Measurements from ENCODE around the gene DYNLRB1.

Gene DYNLRB1

GRCh38 chr20:34579979-34580940, 64.0 kb downstream of the DYNLRB1 start:
- no peak for DNase-seq

GRCh38 chr20:34581341-34582184, 65.3 kb downstream of the DYNLRB1 start:
- no peak for DNase-seq

DNA sequence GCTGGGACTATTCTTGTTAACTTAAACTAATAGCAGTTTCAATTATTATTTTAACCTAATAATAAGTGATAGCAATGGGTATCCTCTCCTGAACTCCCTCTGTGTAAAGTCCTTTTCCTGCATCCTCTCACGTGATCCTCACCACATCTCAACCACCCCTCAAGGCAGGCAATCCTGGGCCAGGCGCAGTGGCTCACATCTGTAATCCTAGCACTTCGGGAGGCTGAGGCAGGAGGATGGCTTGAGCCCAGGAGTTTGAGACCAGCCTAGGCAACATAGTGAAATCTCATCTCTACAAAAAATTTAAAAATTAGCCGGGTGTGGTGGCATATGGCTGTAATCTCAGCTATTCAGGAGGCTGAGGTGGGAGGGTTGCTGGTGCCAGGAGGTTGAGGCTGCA, 66.0 kb downstream of the DYNLRB1 start:
- DNase-seq, result no peak

DNA sequence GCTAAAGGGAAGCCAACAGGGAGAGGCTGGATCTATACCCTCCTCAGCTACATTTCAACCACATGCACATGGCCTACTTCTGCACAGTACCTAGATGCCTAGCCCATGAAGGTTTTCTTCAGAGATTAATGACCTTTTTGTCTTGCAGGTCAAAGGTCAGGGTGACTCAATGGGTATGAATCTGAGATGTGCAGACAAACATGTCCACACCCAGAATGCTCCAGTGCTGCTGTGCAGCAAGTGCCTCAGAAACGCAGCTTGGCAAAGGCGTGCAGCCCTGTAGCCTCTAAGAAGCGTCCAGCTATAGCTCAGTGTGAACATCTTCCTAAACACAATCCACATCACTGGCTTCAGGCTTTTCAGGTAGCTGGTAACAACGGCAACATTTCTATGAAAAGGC, 66.7 kb downstream of the DYNLRB1 start:
- DNase-seq, result no peak

GRCh38 chr20:34583544-34583943, 67.3 kb downstream of the DYNLRB1 start:
- DNase-seq, result no peak

DNA sequence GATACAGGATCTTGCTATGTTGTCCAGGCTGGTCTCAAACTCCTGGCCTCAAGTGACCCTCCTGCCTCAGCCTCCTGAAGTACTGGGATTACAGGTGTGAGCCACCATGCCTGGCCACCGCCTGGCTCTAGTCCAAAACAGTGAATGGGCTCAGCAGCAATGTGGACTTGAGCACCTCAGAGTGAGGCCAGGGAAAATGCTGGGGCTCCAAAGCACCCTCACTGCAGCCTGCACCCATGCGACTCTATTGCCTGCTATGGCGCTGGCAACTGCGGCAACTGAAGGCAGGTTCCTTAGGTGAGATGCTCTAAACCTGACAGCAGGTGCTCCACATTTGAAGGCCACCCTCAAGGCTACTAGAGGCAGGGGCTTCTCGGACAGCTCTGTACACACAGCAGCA, 68.8 kb downstream of the DYNLRB1 start:
- DNase-seq, result no peak

- DNase-seq, result no peak
Measured at GRCh38 chr20:34586488-34587163, 70.4 kb downstream of the DYNLRB1 start.

All from activated CD4-positive, alpha-beta T cell treated with anti-CD3 and anti-CD28 coated beads, Interleukin-2, amount 50 U/mL, for 1 hour (primary cell).